Endothelial cell (in vitro differentiated cells): ENCODE measurements around the gene PHF1. TPM values are rescaled to one million over a fixed set of nuclear protein-coding genes. Genes with fewer than 3 reads are reported as not detected.

Experiments
- DNase-seq: peaks from one replicate; pipeline ENCODE4 v3.0.0; 2021; ENCODE audit warnings: low spot score
- H3K27ac Mint-ChIP-seq: one replicate; pipeline ENCODE4 v1.8.0; 2021; ENCODE audit warnings: mixed read lengths, inconsistent platforms; ENCODE audit not compliant: unreplicated experiment
- H3K27me3 Mint-ChIP-seq: one replicate; pipeline ENCODE4 v1.8.0; 2021; ENCODE audit warnings: mild to moderate bottlenecking, moderate library complexity, mixed read lengths, inconsistent platforms; ENCODE audit not compliant: unreplicated experiment
- H3K36me3 Mint-ChIP-seq: one replicate; pipeline ENCODE4 v1.8.0; 2021; ENCODE audit warnings: mild to moderate bottlenecking, low read depth, mixed read lengths, inconsistent platforms; ENCODE audit not compliant: unreplicated experiment
- H3K4me1 Mint-ChIP-seq: one replicate; pipeline ENCODE4 v1.8.0; 2021; ENCODE audit warnings: mild to moderate bottlenecking, mixed read lengths, inconsistent platforms; ENCODE audit not compliant: unreplicated experiment
- H3K4me3 Mint-ChIP-seq: one replicate; pipeline ENCODE4 v1.8.0; 2021; ENCODE audit warnings: mild to moderate bottlenecking, mixed read lengths, inconsistent platforms; ENCODE audit not compliant: unreplicated experiment
- H3K9me3 Mint-ChIP-seq: one replicate; pipeline ENCODE4 v1.8.0; 2021; ENCODE audit warnings: mixed read lengths, inconsistent platforms; ENCODE audit not compliant: unreplicated experiment
- total RNA-seq: library from RNA; stranded (reverse); fragmentation: NEBNext Ultra II Directional; extraction: Animal tissue kit (Norgen Biotek cat#: 25700); gene quantifications from one replicate; pipeline ENCODE4 v1.2.1, GENCODE V29; 2021; ENCODE audit not compliant: unreplicated experiment
- TF ChIP-seq, protein P1 (sequence below): fragments of 200-600 bp; sonication (generic); IDR thresholded peaks from one replicate; pipeline ENCODE4 v1.5.0; 2021; ENCODE audit warnings: antibody characterized with exemption; ENCODE audit not compliant: unreplicated experiment

The PHF1 gene
- total RNA-seq, 1 donor from 2014 or later: 60.0 TPM

DNA sequence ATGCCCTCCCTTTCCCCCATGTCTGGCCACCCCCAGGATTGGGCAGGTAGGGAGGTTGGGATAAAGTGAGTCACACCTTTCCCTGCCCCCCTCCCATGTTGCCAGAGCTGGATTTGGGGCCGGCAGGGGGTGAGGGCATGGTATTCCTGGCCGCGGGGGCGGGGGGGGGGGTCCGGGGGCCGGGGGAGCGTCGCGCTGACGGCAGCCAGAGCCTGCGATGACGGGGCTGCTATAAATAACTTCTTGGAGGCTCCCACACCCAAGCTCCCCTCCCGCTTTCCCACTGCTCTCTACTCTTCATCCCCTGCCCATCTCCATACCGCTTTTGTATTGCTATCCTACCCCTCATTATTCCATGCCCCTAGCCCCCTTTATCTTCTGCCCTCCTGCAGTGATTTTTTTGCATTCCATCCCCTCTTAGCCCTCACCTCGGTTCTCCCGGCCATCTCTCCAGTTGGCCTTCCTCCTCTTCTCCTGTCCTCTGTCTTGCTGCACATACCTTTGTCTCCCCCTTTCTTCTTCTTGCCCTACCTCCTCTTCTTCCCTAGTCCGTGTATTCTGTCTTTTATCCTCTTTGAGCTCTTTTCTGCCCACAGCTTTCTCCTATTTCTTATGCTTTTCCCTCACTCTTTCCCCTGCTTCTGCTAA, 22.9 kb downstream of the PHF1 start:
- H3K36me3 Mint-ChIP-seq: peaks cover 27% of the 10 kb centered on the region
- H3K27me3 Mint-ChIP-seq: peaks cover 8% of the 10 kb centered on the region
- peaks cover 52% of the 10 kb centered on the region for H3K4me1 Mint-ChIP-seq
- DNase-seq: no peak
- H3K9me3 Mint-ChIP-seq: no peaks in the 10 kb centered on the region
- H3K27ac Mint-ChIP-seq: peak overlapping the region; percentile 55
- TF ChIP-seq, protein P1, sequence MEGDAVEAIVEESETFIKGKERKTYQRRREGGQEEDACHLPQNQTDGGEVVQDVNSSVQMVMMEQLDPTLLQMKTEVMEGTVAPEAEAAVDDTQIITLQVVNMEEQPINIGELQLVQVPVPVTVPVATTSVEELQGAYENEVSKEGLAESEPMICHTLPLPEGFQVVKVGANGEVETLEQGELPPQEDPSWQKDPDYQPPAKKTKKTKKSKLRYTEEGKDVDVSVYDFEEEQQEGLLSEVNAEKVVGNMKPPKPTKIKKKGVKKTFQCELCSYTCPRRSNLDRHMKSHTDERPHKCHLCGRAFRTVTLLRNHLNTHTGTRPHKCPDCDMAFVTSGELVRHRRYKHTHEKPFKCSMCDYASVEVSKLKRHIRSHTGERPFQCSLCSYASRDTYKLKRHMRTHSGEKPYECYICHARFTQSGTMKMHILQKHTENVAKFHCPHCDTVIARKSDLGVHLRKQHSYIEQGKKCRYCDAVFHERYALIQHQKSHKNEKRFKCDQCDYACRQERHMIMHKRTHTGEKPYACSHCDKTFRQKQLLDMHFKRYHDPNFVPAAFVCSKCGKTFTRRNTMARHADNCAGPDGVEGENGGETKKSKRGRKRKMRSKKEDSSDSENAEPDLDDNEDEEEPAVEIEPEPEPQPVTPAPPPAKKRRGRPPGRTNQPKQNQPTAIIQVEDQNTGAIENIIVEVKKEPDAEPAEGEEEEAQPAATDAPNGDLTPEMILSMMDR: no peak
- peak overlapping the region; percentile 18 for H3K4me3 Mint-ChIP-seq

DNA sequence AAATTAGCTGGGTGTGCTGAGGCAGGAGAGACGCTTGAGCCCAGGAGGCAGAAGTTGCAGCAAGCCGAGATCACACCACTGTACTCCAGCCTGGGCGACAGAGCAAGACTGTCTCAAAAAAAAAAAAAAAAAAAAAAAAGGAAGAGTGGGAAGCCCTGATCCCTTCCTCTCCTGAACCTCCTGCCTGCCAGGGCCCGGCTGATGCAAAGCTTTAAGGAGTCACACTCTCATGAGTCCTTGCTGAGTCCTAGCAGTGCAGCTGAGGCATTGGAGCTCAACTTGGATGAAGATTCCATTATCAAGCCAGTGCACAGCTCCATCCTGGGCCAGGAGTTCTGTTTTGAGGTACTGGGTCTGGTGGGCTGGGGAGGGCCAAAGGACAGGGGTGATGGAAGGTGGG, 24.1 kb downstream of the PHF1 start:
- TF ChIP-seq, protein P1: no peak
- peak overlapping the region; percentile 74 for H3K27ac Mint-ChIP-seq
- no peak for DNase-seq
- H3K36me3 Mint-ChIP-seq: peaks cover 36% of the 10 kb centered on the region
- H3K9me3 Mint-ChIP-seq: no peaks in the 10 kb centered on the region
- peaks cover 42% of the 10 kb centered on the region for H3K4me1 Mint-ChIP-seq
- peaks cover 8% of the 10 kb centered on the region for H3K27me3 Mint-ChIP-seq
- no peak overlapping the region for H3K4me3 Mint-ChIP-seq

DNA sequence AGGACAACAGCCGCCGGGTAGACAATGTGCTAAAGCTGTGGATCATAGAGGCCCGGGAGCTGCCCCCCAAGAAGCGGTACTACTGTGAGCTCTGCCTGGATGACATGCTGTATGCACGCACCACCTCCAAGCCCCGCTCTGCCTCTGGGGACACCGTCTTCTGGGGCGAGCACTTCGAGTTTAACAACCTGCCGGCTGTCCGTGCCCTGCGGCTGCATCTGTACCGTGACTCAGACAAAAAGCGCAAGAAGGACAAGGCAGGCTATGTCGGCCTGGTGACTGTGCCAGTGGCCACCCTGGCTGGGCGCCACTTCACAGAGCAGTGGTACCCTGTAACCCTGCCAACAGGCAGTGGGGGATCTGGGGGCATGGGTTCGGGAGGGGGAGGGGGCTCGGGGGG, 26.9 kb downstream of the PHF1 start:
- Mint-ChIP-seq H3K27ac (no peak overlapping the region), H3K9me3 (no peaks in the 10 kb centered on the region), H3K36me3 (peaks cover 43% of the 10 kb centered on the region), H3K4me3 (peak overlapping the region; percentile 63), H3K27me3 (peaks cover 9% of the 10 kb centered on the region), H3K4me1 (peaks cover 19% of the 10 kb centered on the region)
- TF ChIP-seq, protein P1: no peak
- DNase-seq: no peak

GRCh38 chr6:33438978-33439594, 28.3 kb downstream of the PHF1 start:
- peak overlapping the region; percentile 77 for H3K27ac Mint-ChIP-seq
- no peak overlapping the region for H3K4me3 Mint-ChIP-seq
- H3K27me3 Mint-ChIP-seq: peaks cover 6% of the 10 kb centered on the region
- H3K4me1 Mint-ChIP-seq: peaks cover 9% of the 10 kb centered on the region
- DNase-seq: no peak
- H3K9me3 Mint-ChIP-seq: no peaks in the 10 kb centered on the region
- H3K36me3 Mint-ChIP-seq: peaks cover 43% of the 10 kb centered on the region
- TF ChIP-seq, protein P1: no peak

DNA sequence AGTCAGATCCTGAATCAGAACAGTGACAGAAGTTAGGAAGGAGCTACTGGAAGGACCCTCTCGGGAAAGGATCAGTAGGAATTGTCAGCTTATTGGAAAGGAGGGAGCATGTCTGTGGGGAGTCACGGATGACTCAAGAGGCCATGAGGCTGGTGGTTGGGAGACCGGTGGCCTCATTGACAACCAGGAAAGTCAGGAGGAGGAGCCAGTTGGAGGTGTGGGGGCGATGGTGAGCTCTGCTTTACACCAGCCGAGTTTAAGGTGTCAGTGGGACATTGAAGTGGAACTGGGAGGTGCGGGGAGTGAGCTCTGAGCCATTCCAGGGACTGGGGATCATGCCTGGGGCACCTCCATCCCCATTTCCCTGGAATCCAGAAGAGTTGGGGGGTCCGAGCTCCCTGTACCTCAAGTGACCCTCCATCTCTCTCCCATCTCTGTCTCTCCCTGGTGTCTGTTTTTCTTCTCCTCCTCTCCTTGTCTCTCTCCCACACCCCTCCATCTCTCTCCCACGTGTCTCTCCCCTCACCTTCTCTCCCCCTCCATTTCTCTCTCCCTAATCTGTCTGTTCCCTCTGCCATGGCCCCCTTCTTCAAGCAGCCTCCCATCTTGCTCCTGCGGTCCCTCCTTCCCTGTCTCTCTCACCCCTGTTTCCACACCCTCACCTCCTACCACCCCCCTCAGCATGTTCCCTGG, 29.3 kb downstream of the PHF1 start:
- Mint-ChIP-seq H3K36me3 (peaks cover 42% of the 10 kb centered on the region), H3K27ac (peak overlapping the region; percentile 67), H3K4me1 (peaks cover 5% of the 10 kb centered on the region), H3K27me3 (peaks cover 6% of the 10 kb centered on the region), H3K4me3 (peak overlapping the region; percentile 83), H3K9me3 (no peaks in the 10 kb centered on the region)
- TF ChIP-seq, protein P1: no peak
- DNase-seq: no peak
